Stimulated activated CD4-positive, alpha-beta T cell treated with anti-CD3 and anti-CD28 coated beads, Interleukin-1b, Interleukin-23, amount 100 ng/mL, for 24 hours (primary cell): ENCODE measurements around the gene CFAP141.
"Not testable (repeated sequence)": the region's sequence is repeated elsewhere in the genome, so short reads cannot be mapped to it uniquely, and the experiment has no call there.

ENCODE experiments used
- DNase-seq, 4 experiments: peaks; one replicate each; pipeline ENCODE4 v3.0.0-alpha.2; 2020; ENCODE audit warnings: low read depth in 4 of 4, low spot score in 1 of 4

Gene CFAP141

GRCh38 chr1:154206196-154206595 lies at the start of gene CFAP141:
TSS of gene CFAP141 (minus strand) at chr1:154206333. CDS start at chr1:154206307, 26 bp downstream.
- no peak for DNase-seq

- no peak for DNase-seq
These were observed 47.5 kb upstream of the CFAP141 start for GRCh38 chr1:154253671-154254070.

- DNase-seq = no peak
These were observed 35.7 kb upstream of the CFAP141 start for GRCh38 chr1:154241703-154242351.

GRCh38 chr1:154240294-154240833 lies 34.2 kb upstream of the CFAP141 start:
- DNase-seq = no peak

- no peak for DNase-seq
These were observed 33.4 kb upstream of the CFAP141 start for GRCh38 chr1:154239491-154239890.

- no peak for DNase-seq
These were observed 31.9 kb upstream of the CFAP141 start for GRCh38 chr1:154237880-154238506.

GRCh38 chr1:154237435-154237834 lies 31.3 kb upstream of the CFAP141 start:
- DNase-seq = no peak

GRCh38 chr1:154236855-154237254 lies 30.7 kb upstream of the CFAP141 start:
- DNase-seq = no peak

GRCh38 chr1:154233127-154233526 lies 27.0 kb upstream of the CFAP141 start:
- DNase-seq = not testable (repeated sequence)

GRCh38 chr1:154231112-154231511 lies 25.0 kb upstream of the CFAP141 start:
- not testable (repeated sequence) for DNase-seq

- DNase-seq = no peak
These were observed 19.2 kb upstream of the CFAP141 start for GRCh38 chr1:154225370-154225769.

GRCh38 chr1:154223621-154224020 lies 17.5 kb upstream of the CFAP141 start:
- DNase-seq = no peak

GRCh38 chr1:154222918-154223317 lies 16.8 kb upstream of the CFAP141 start:
- DNase-seq = no peak

GRCh38 chr1:154222518-154222917 lies 16.4 kb upstream of the CFAP141 start:
- DNase-seq = no peak

GRCh38 chr1:154221278-154222001 lies 15.3 kb upstream of the CFAP141 start:
- peak; percentile 38 to 56 (median 41) for DNase-seq

GRCh38 chr1:154220970-154221277 lies 14.8 kb upstream of the CFAP141 start:
- no peak for DNase-seq

- DNase-seq = peak; percentile 93 to 97 (median 96)
These were observed 14.2 kb upstream of the CFAP141 start, which contains the start of gene UBAP2L for GRCh38 chr1:154220071-154220969. TSS of gene UBAP2L (plus strand) at chr1:154220955. CDS start at chr1:154225124, 4,169 bp downstream.

- DNase-seq = no peak
These were observed 13.4 kb upstream of the CFAP141 start for GRCh38 chr1:154219541-154219940.

GRCh38 chr1:154218545-154218944 lies 12.4 kb upstream of the CFAP141 start:
- no peak for DNase-seq

GRCh38 chr1:154213274-154213673 lies 7.1 kb upstream of the CFAP141 start:
- DNase-seq = no peak

GRCh38 chr1:154212083-154212482 lies 6.0 kb upstream of the CFAP141 start:
- DNase-seq = no peak
